Adrenal gland (tissue), 12 donors: ENCODE measurements around the gene EDEM2. TPM values are rescaled to one million over a fixed set of nuclear protein-coding genes. Genes with fewer than 3 reads are reported as not detected.
A peak's percentile ranks its signal among the peaks of the same experiment; 100 is the strongest.

Source experiments
- DNase-seq, 7 donors: peaks; one replicate each; pipeline ENCODE4 v3.0.0-alpha.2; 2019 to 2020
- H3K27ac ChIP-seq, 5 donors: fragments of 200-600 bp; sonication (generic) in 4 of 5; 1 replicate in 3 of 5; 2 replicates in 2 of 5; pipeline versions ENCODE4 v1.5.1 to v1.8.0; 2016 to 2020; ENCODE audit warnings: mild to moderate bottlenecking in 1 of 5
- H3K27me3 ChIP-seq: fragments of 200-600 bp; 2 replicates; pipeline ENCODE4 v1.8.0; 2021
- H3K36me3 ChIP-seq, 2 donors: fragments of 200-600 bp; replicated peaks in 1 of 2; 1 replicate in 1 of 2; 2 replicates in 1 of 2; pipeline versions ENCODE4 v1.5.1 to v1.8.0; 2018 to 2022
- H3K4me1 ChIP-seq, 2 donors: fragments of 200-600 bp; replicated peaks in 1 of 2; 1 replicate in 1 of 2; 2 replicates in 1 of 2; pipeline versions ENCODE4 v1.5.1 to v1.8.0; 2018 to 2021
- H3K4me3 ChIP-seq, 4 donors: fragments of 200-600 bp; sonication (generic) in 3 of 4; one replicate each; pipeline ENCODE4 v1.5.1; 2016 to 2018
- H3K9me3 ChIP-seq, 3 donors: fragments of 200-600 bp; sonication (generic) in 1 of 3; replicated peaks in 1 of 3; 1 replicate in 2 of 3; 2 replicates in 1 of 3; pipeline versions ENCODE4 v1.5.1 to v1.8.0; 2016 to 2021
- POLR2A ChIP-seq, 2 donors: fragments of 450-650 bp; IDR thresholded peaks; one replicate each; pipeline ENCODE4 v1.6.1; 2017; ENCODE audit warnings: antibody characterized with exemption in 2 of 2, mild to moderate bottlenecking in 2 of 2, moderate library complexity in 1 of 2
- WGBS, 4 donors: extraction: QIAGEN DNeasy Blood & Tissue Kit in 2 of 4; methylation state at CpG; one replicate each; pipeline versions ENCODE4 v1.1.5 to v1.1.7; 2013 to 2017; 5-methylcytosine and 5-hydroxymethylcytosine counted together
- intact Hi-C, 2 donors: fragments of 100-400 bp; cut with DNase I; formaldehyde crosslinking; loops; one replicate each; pipeline versions ENCODE4 v1.14.1 to v1.15.0; 2022 to 2023
- polyA plus RNA-seq, 3 donors: library from polyadenylated mRNA; stranded (reverse); fragments of 200-250 nt in 2 of 3; fragments of 350-450 nt in 1 of 3; fragmentation: Illumina TruSeq in 1 of 3; extraction: RNeasy Lipid Tissue Mini Kit (QIAGEN cat#74804) in 1 of 3; gene quantifications; one replicate each; pipeline ENCODE4 v1.2.3, GENCODE V29; 2013 to 2014
- total RNA-seq, 9 donors: library from RNA; depleted of rRNA in 4 of 9; stranded (reverse); fragments of >200 nt in 4 of 9; fragments of 120-200 nt in 1 of 9; fragmentation: NEBNext Ultra II Directional in 1 of 9; extraction: Animal tissue kit (Norgen Biotek cat#: 25700) in 1 of 9; gene quantifications; one replicate each; pipeline versions ENCODE4 v1.1.0 to v1.2.4, GENCODE V29; 2013 to 2023
- TF ChIP-seq, protein P1 (sequence below), 6 experiments: fragments of 450-650 bp in 4 of 6; fragments of 200-600 bp in 2 of 6; sonication (generic) in 1 of 6; IDR thresholded peaks; 1 replicate in 5 of 6; 2 replicates in 1 of 6; pipeline versions ENCODE4 v1.5.1 to v1.8.0; 2016 to 2021; ENCODE audit warnings: antibody characterized with exemption in 6 of 6, mild to moderate bottlenecking in 2 of 6, moderate library complexity in 1 of 6
- donor health status: healthy with polysubstance abuse.
- donor health status: Bipolar disorder and iron deficiency.
- donor health status: DM: yes; HTN: yes; CAD: no.
- donor health status: DM: no; HTN: no; CAD: no.
- donor health status: DM: no; HTN: no; CAD: no.
- donor health status: DM: yes; HTN: yes; CAD: no.

EDEM2 gene
- total and polyA plus RNA-seq, 12 donors: 16.2 to 62.5 (median 37.5) TPM

- no peaks in the 10 kb centered on the region for H3K9me3 ChIP-seq
- intact Hi-C loops: no loop called here
- H3K4me1 ChIP-seq: peaks cover 0 to 7% of the 10 kb centered on the region in 2 donors
- no peak for TF ChIP-seq POLR2A (IDR thresholded peaks at IDR 0.05)
- TF ChIP-seq, protein P1, sequence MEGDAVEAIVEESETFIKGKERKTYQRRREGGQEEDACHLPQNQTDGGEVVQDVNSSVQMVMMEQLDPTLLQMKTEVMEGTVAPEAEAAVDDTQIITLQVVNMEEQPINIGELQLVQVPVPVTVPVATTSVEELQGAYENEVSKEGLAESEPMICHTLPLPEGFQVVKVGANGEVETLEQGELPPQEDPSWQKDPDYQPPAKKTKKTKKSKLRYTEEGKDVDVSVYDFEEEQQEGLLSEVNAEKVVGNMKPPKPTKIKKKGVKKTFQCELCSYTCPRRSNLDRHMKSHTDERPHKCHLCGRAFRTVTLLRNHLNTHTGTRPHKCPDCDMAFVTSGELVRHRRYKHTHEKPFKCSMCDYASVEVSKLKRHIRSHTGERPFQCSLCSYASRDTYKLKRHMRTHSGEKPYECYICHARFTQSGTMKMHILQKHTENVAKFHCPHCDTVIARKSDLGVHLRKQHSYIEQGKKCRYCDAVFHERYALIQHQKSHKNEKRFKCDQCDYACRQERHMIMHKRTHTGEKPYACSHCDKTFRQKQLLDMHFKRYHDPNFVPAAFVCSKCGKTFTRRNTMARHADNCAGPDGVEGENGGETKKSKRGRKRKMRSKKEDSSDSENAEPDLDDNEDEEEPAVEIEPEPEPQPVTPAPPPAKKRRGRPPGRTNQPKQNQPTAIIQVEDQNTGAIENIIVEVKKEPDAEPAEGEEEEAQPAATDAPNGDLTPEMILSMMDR (IDR thresholded peaks at IDR 0.05): no peak
- 84 to 98% (median 89%) methylated on average over 1 of the region's 1 CpG for whole genome bisulfite sequencing, 4 donors
- DNase-seq: no peak
- no peaks in the 10 kb centered on the region for H3K36me3 ChIP-seq
- no peaks in the 10 kb centered on the region for H3K27me3 ChIP-seq
- no peak overlapping the region for H3K27ac ChIP-seq
- H3K4me3 ChIP-seq: no peak overlapping the region
Measured at GRCh38 chr20:35106827-35107380, 40.2 kb downstream of the EDEM2 start.

GRCh38 chr20:35104685-35105295 is 42.3 kb downstream of the EDEM2 start:
- DNase-seq: no peak
- WGBS, 4 donors: 73 to 92% (median 79%) methylated on average over 3 of the region's 3 CpGs
- intact Hi-C loops: no loop called here
- Histone ChIP-seq H3K27ac (no peak overlapping the region), H3K36me3 (no peaks in the 10 kb centered on the region), H3K9me3 (no peaks in the 10 kb centered on the region), H3K27me3 (no peaks in the 10 kb centered on the region), H3K4me3 (no peak overlapping the region), H3K4me1 (no peaks in the 10 kb centered on the region)
- TF ChIP-seq POLR2A (IDR thresholded peaks at IDR 0.05): no peak
- TF ChIP-seq, protein P1 (IDR thresholded peaks at IDR 0.05): no peak

GRCh38 chr20:35101620-35102019 is 45.5 kb downstream of the EDEM2 start:
- Histone ChIP-seq H3K36me3 (no peaks in the 10 kb centered on the region), H3K27ac (no peak overlapping the region), H3K9me3 (no peaks in the 10 kb centered on the region), H3K27me3 (no peaks in the 10 kb centered on the region), H3K4me3 (no peak overlapping the region), H3K4me1 (no peaks in the 10 kb centered on the region)
- intact Hi-C loops: no loop called here
- TF ChIP-seq POLR2A (IDR thresholded peaks at IDR 0.05): no peak
- TF ChIP-seq, protein P1 (IDR thresholded peaks at IDR 0.05): no peak
- peak in 1 of 7 donors; percentile 8 for DNase-seq
- 89 to 90% (median 89%) methylated on average over 8 of the region's 8 CpGs for WGBS, 4 donors

GRCh38 chr20:35093267-35093884 is 53.8 kb downstream of the EDEM2 start:
- TF ChIP-seq, protein P1 (IDR thresholded peaks at IDR 0.05): no peak
- TF ChIP-seq POLR2A (IDR thresholded peaks at IDR 0.05): no peak
- Histone ChIP-seq H3K4me3 (peak overlapping the region in 1 of 4 donors; percentile 85), H3K27me3 (no peaks in the 10 kb centered on the region), H3K9me3 (no peaks in the 10 kb centered on the region), H3K36me3 (peaks cover 0 to 5% of the 10 kb centered on the region in 2 donors), H3K27ac (peak overlapping the region; percentile 74 to 95 (median 93)), H3K4me1 (peaks cover 19 to 39% of the 10 kb centered on the region in 2 donors)
- no peak for DNase-seq
- 67 to 79% (median 70%) methylated on average over 8 of the region's 8 CpGs for WGBS, 4 donors
- intact Hi-C loops: loop anchor here in 1 of 2 donors (5.0 kb wide), 1 partner anchor 221 kb away; the partner anchor contains the start of gene GGT7
